HepG2 (cell line): Measurements from ENCODE around the gene TAF12. TPM values are rescaled to one million over a fixed set of nuclear protein-coding genes. Genes with fewer than 3 reads are reported as not detected.

Experiments
- ARID2 ChIP-seq: sonication (generic); formaldehyde crosslinking; IDR thresholded peaks from 2 replicates; pipeline ENCODE4 v1.8.1; 2022; ENCODE audit warnings: mild to moderate bottlenecking, missing genetic modification reagents, borderline replicate concordance
- BRCA1 ChIP-seq: sonication (generic); formaldehyde crosslinking; IDR thresholded peaks from 2 replicates; pipeline ENCODE4 v1.4.0; 2020; ENCODE audit warnings: missing genetic modification reagents
- CERS6 ChIP-seq: sonication (generic); formaldehyde crosslinking; IDR thresholded peaks from 2 replicates; pipeline ENCODE4 v1.5.0; 2020; ENCODE audit warnings: missing genetic modification reagents
- CSRNP1 ChIP-seq: sonication (generic); formaldehyde crosslinking; IDR thresholded peaks from 2 replicates; pipeline ENCODE4 v1.8.1; 2023; ENCODE audit warnings: mild to moderate bottlenecking, missing genetic modification reagents
- DMAP1 ChIP-seq: IDR thresholded peaks from 2 replicates; pipeline ENCODE4 v1.6.1; 2016
- DNMT1 ChIP-seq: sonication (generic); formaldehyde crosslinking; IDR thresholded peaks from 2 replicates; pipeline ENCODE4 v1.5.1; 2020; ENCODE audit warnings: mild to moderate bottlenecking, missing genetic modification reagents
- EED ChIP-seq: sonication (generic); formaldehyde crosslinking; IDR thresholded peaks from 2 replicates; pipeline ENCODE4 v1.5.0; 2020; ENCODE audit warnings: mild to moderate bottlenecking, missing genetic modification reagents
- FOSL1 ChIP-seq: sonication (generic); formaldehyde crosslinking; IDR thresholded peaks from 2 replicates; pipeline ENCODE4 v1.9.0; 2021; ENCODE audit warnings: missing genetic modification reagents, borderline replicate concordance
- FOXK1 ChIP-seq: sonication (generic); formaldehyde crosslinking; IDR thresholded peaks from 2 replicates; pipeline ENCODE4 v1.4.0; 2020; ENCODE audit warnings: low read depth, missing genetic modification reagents, borderline replicate concordance
- NR3C1 ChIP-seq: sonication (generic); formaldehyde crosslinking; IDR thresholded peaks from 2 replicates; pipeline ENCODE4 v1.4.0; 2020; ENCODE audit warnings: missing genetic modification reagents
- PHB2 ChIP-seq: fragments of 450-650 bp; IDR thresholded peaks from 2 replicates; pipeline ENCODE4 v1.6.1; 2018; ENCODE audit not compliant: partially characterized antibody
- SAFB2 ChIP-seq: sonication (generic); formaldehyde crosslinking; IDR thresholded peaks from 2 replicates; pipeline ENCODE4 v1.5.1; 2020; ENCODE audit warnings: missing genetic modification reagents, low read depth, mild to moderate bottlenecking, borderline replicate concordance
- SRSF1 ChIP-seq: fragments of 200-400 bp; formaldehyde crosslinking; optimal IDR thresholded peaks from 2 replicates; pipeline ENCODE3; 2017; ENCODE audit warnings: mild to moderate bottlenecking, low read depth, low read length, moderate library complexity
- STAT6 ChIP-seq: sonication (generic); formaldehyde crosslinking; IDR thresholded peaks from 2 replicates; pipeline ENCODE4 v1.4.0; 2020; ENCODE audit warnings: missing genetic modification reagents, mild to moderate bottlenecking, borderline replicate concordance
- YEATS2 ChIP-seq: sonication (generic); formaldehyde crosslinking; IDR thresholded peaks from 2 replicates; pipeline ENCODE4 v1.4.0; 2020; ENCODE audit warnings: missing genetic modification reagents, borderline replicate concordance
- ZC3H4 ChIP-seq: sonication (generic); formaldehyde crosslinking; IDR thresholded peaks from 2 replicates; pipeline ENCODE4 v1.4.0; 2020; ENCODE audit warnings: missing genetic modification reagents, borderline replicate concordance
- ZMAT5 ChIP-seq: sonication (generic); formaldehyde crosslinking; IDR thresholded peaks from 2 replicates; pipeline ENCODE4 v1.5.0; 2020; ENCODE audit warnings: mild to moderate bottlenecking, low read depth, missing genetic modification reagents, borderline replicate concordance
- ZNF101 ChIP-seq: sonication (generic); formaldehyde crosslinking; IDR thresholded peaks from 2 replicates; pipeline ENCODE4 v1.4.0; 2020; ENCODE audit warnings: mild to moderate bottlenecking, low read depth, missing genetic modification reagents, borderline replicate concordance
- ZNF232 ChIP-seq: sonication (generic); formaldehyde crosslinking; IDR thresholded peaks from 2 replicates; pipeline ENCODE4 v1.4.0; 2020; ENCODE audit warnings: missing genetic modification reagents, borderline replicate concordance
- ZNF580 ChIP-seq: IDR thresholded peaks from 2 replicates; pipeline ENCODE4 v1.6.1; 2016; ENCODE audit warnings: low read depth, borderline replicate concordance
- ZNF678 ChIP-seq: sonication (generic); formaldehyde crosslinking; IDR thresholded peaks from 2 replicates; pipeline ENCODE4 v1.4.0; 2020; ENCODE audit warnings: mild to moderate bottlenecking, missing genetic modification reagents
- polyA plus RNA-seq, 8 experiments: library from polyadenylated mRNA; depleted of rRNA in 3 of 8; stranded (reverse) in 7 of 8; unstranded in 1 of 8; fragments of >200 nt; fragmentation: Illumina TruSeq in 4 of 8; extraction: Trizol in 4 of 8; gene quantifications; 2 replicates each; pipeline versions ENCODE4 v1.2.1 to v1.2.3, GENCODE V29; 2011 to 2016; ENCODE audit warnings: low read depth in 4 of 8, missing spikeins in 1 of 8, mixed read lengths in 1 of 8; ENCODE audit not compliant: insufficient read depth in 1 of 8
- total RNA-seq, 5 experiments: library from RNA; depleted of rRNA; stranded (reverse); fragments of >200 nt; fragmentation: Illumina TruSeq; extraction: Trizol; gene quantifications; 2 replicates each; pipeline ENCODE4 v1.2.3, GENCODE V29; 2016; ENCODE audit warnings: low read depth in 1 of 5

The TAF12 gene
- total and polyA plus RNA-seq, 2 of the 13 experiments (the other 11 are each of a cell fraction or from before 2014, with no cell fraction given): 16.3 to 17.1 TPM

GRCh38 chr1:28648474-28649198 lies 5.8 kb upstream of the TAF12 start, which contains the start of gene RNU11 (continued):
- no peak for TF ChIP-seq ZMAT5 (CRISPR knock-in tag)
- 0 out of 2 replicates have a peak, but pooled peaks have one; percentile 51 for TF ChIP-seq DNMT1 (CRISPR knock-in tag)
- no peak for TF ChIP-seq EED (CRISPR knock-in tag)
- TF ChIP-seq STAT6 (CRISPR knock-in tag): peak; percentile 100
- peak; percentile 92; the same call in 1 of the 2 replicates for TF ChIP-seq CSRNP1
- TF ChIP-seq DMAP1 (CRISPR knock-in tag): no peak; the same call in none of the 2 replicates
- peak; percentile 98 for TF ChIP-seq ZNF580 (CRISPR knock-in tag)
- no peak for TF ChIP-seq CERS6 (CRISPR knock-in tag)
- no peak for TF ChIP-seq NR3C1 (CRISPR knock-in tag)
- TF ChIP-seq ZNF232 (CRISPR knock-in tag): peak; percentile 92; the same call in 1 of the 2 replicates
- no peak for TF ChIP-seq BRCA1 (CRISPR knock-in tag)
- peak; percentile 70 for TF ChIP-seq FOXK1
- TF ChIP-seq ZNF678 (CRISPR knock-in tag): no peak
- peak; percentile 85; the same call in 1 of the 2 replicates for TF ChIP-seq YEATS2 (CRISPR knock-in tag)
- peak; percentile 98 for TF ChIP-seq ZC3H4 (CRISPR knock-in tag)
- TF ChIP-seq PHB2: no peak
- TF ChIP-seq FOSL1: no peak
- peak; percentile 95 for TF ChIP-seq ARID2
- 0 out of 2 replicates have a peak, but pooled peaks have one; percentile 41 for TF ChIP-seq ZNF101 (CRISPR knock-in tag)
- TF ChIP-seq SRSF1: peak; percentile 46
- peak; percentile 47; the same call in 1 of the 2 replicates for TF ChIP-seq SAFB2 (CRISPR knock-in tag)
